GM18499 (cell line): Measurements from ENCODE around the gene APOL1.
"Not testable (repeated sequence)": the region's sequence is repeated elsewhere in the genome, so short reads cannot be mapped to it uniquely, and the experiment has no call there.

Experiments used
- ATAC-seq: cut with Tn5 transposase; IDR thresholded peaks from one replicate; pipeline ENCODE4 v1.9.1; 2021; ENCODE audit warnings: moderate number of reproducible peaks; ENCODE audit not compliant: insufficient read depth, unreplicated experiment

Gene APOL1

GRCh38 chr22:36224245-36224644 is 28.7 kb upstream of the APOL1 start:
- no peak for ATAC-seq

GRCh38 chr22:36225333-36225922 is 27.5 kb upstream of the APOL1 start:
- ATAC-seq, result no peak

GRCh38 chr22:36226189-36226588 is 26.7 kb upstream of the APOL1 start:
- ATAC-seq, result no peak

GRCh38 chr22:36227396-36227795 is 25.5 kb upstream of the APOL1 start:
- ATAC-seq, result no peak

- ATAC-seq, result no peak
These were observed 25.1 kb upstream of the APOL1 start for GRCh38 chr22:36227806-36228205.

GRCh38 chr22:36228369-36228768 is 24.6 kb upstream of the APOL1 start:
- not testable (repeated sequence) for ATAC-seq

- no peak for ATAC-seq
These were observed 24.0 kb upstream of the APOL1 start for GRCh38 chr22:36228944-36229343.

- ATAC-seq, result not testable (repeated sequence)
These were observed 23.3 kb upstream of the APOL1 start for GRCh38 chr22:36229649-36230048.

- ATAC-seq, result not testable (repeated sequence)
These were observed 21.9 kb upstream of the APOL1 start for GRCh38 chr22:36231051-36231450.

- ATAC-seq, result no peak
These were observed 20.1 kb upstream of the APOL1 start for GRCh38 chr22:36232715-36233401.

- no peak for ATAC-seq
These were observed 19.1 kb upstream of the APOL1 start for GRCh38 chr22:36233796-36234195.

- ATAC-seq, result no peak
These were observed 18.7 kb upstream of the APOL1 start for GRCh38 chr22:36234213-36234612.

GRCh38 chr22:36234919-36235318 is 18.0 kb upstream of the APOL1 start:
- ATAC-seq, result no peak

- no peak for ATAC-seq
These were observed 17.3 kb upstream of the APOL1 start for GRCh38 chr22:36235585-36235984.

- no peak for ATAC-seq
These were observed 16.3 kb upstream of the APOL1 start for GRCh38 chr22:36236388-36237319.

GRCh38 chr22:36237462-36238372 is 15.2 kb upstream of the APOL1 start:
- no peak for ATAC-seq

- no peak for ATAC-seq
These were observed 14.4 kb upstream of the APOL1 start for GRCh38 chr22:36238373-36239149.

- ATAC-seq, result no peak
These were observed 13.9 kb upstream of the APOL1 start for GRCh38 chr22:36239150-36239400.

GRCh38 chr22:36239401-36240171 is 13.3 kb upstream of the APOL1 start, which contains the start of gene APOL2:
APOL2 (minus strand) TSS chr22:36239527; CDS start chr22:36233162, 6,365 bp downstream.
- ATAC-seq, result peak; percentile 70
